ENCODE measurements around the gene PHF21A.

PHF21A gene

DNA sequence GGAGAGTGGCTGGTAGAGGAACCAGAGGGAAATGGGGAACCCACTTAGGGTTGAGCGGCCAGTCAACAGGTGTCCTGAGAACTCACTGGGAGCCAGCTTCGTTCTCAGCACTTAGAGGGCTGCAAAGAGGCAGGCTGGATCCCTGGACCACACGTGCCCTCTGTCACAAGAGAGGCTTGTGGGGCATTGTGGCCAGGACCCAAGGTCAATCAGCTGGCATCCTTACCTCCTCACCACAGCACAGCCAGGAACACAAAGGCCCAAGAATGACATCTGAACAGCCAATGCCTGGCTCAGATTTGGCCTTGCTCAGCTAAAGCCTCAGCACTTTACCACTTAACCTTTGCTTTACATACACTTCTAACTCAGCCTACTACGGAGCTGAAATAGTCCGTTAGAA is 228.4 kb downstream of the PHF21A start:
- no peak overlapping the region for H3K4me3 ChIP-seq (ENCODE audit: low read depth, low read length)
- TF ChIP-seq CTCF (IDR thresholded peaks at IDR 0.05; ENCODE audit: low read depth, low read length): no peak

DNA sequence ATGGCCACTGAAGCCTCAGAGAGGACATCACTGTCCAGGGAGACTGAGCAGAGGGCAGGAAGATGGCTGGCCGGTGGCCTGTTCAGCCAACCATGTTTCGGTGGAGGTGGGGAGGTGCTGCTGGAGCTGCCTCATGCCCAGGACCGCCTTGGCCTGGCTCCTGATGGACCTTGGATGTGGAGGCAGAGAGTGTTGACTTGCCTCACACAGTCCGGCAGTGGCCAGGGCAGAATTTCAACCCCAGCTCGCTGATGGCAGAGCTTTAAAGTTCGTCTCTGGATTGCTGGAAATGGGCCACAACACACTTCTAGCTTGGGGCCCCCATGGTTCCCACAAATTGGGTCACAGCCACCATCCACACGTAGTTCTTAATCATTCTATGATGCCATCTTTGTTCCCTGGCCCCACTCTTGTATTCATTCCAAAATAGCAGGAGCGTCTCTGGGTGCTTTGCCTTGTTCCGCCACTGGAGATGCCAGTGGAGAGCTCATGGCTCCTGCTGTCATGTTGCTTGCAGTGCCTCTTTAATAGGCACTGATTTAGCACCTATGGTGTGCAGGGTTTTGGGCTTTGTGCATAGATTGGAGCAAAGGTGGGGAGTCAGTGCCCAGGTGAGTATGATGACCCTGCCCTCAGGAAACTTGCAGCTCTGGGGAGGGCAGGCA is 230.2 kb downstream of the PHF21A start:
- TF ChIP-seq CTCF (IDR thresholded peaks at IDR 0.05; ENCODE audit: low read depth, low read length): no peak
- H3K4me3 ChIP-seq (ENCODE audit: low read depth, low read length): no peak overlapping the region

- no peak for TF ChIP-seq CTCF (IDR thresholded peaks at IDR 0.05; ENCODE audit: low read depth, low read length)
- no peak overlapping the region for H3K4me3 ChIP-seq (ENCODE audit: low read depth, low read length)
These were observed 231.3 kb downstream of the PHF21A start for GRCh38 chr11:45889966-45890365.

GRCh38 chr11:45889555-45889954 is 231.7 kb downstream of the PHF21A start:
- TF ChIP-seq CTCF (IDR thresholded peaks at IDR 0.05; ENCODE audit: low read depth, low read length): no peak
- H3K4me3 ChIP-seq (ENCODE audit: low read depth, low read length): no peak overlapping the region

DNA sequence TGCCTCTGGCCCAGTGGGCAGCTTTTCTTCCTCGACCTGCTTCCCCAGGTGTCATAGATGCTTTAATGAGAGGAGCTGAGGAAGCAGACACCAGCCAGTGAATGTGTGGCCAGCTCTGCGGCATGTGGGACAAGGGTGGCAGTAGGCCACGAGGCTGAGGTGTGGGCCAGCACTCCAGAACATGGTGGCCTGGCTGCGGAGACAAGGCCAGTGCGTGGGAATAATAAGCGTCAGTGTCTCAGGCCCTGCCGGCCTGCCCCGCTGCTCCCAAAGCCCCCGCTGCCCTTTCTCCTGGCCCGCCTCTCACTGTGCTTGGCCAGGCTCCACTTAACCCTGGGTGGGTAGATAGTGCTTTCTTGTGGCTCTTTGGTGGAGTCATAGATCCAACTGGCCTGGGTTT is 233.7 kb downstream of the PHF21A start:
- TF ChIP-seq CTCF (IDR thresholded peaks at IDR 0.05; ENCODE audit: low read depth, low read length): no peak
- H3K4me3 ChIP-seq (ENCODE audit: low read depth, low read length): no peak overlapping the region

GRCh38 chr11:45886816-45887520 is 234.3 kb downstream of the PHF21A start:
- H3K4me3 ChIP-seq (ENCODE audit: low read depth, low read length): no peak overlapping the region
- no peak for TF ChIP-seq CTCF (IDR thresholded peaks at IDR 0.05; ENCODE audit: low read depth, low read length)

DNA sequence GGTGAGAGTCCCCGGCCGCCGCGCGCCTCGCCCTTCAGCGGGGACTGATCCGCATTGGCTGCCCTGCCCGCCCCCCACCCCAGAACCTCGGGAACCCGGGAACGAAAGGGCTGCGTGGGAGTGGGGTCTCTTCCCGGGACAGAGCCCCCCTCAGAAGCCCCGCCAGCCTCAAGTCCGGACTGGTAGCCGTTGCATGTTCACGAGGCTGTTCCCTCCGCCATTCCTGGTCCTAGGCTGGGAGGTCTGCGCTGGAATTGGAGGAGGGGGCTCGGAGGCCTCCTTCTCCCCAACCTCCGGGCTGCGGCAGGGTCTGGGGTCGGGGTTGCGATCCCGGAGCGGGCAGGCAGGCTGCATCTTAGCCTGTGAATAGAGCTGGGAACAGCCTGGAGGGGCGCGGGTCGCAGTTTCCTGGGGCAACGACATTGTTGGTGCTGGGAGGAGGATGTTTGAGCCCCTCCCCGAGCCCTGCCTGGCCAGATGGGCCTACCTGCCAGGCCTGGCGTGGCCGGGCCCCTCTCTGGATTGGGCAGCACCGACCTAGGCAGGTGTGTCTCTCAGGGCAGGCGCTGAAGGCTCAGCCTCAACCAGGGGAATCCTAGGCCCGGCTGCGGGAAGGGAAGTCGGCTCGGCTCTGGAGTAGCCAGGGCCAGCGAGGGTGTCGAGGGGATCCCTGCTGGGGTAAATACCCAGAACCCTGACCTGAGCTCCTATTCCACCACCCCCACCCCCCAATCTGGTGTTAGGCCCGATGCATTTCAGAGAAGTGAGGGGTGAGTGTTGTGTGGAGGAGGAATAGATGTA is 235.1 kb downstream of the PHF21A start:
- TF ChIP-seq CTCF (IDR thresholded peaks at IDR 0.05; ENCODE audit: low read depth, low read length): no peak
- peak overlapping the region; percentile 54 for H3K4me3 ChIP-seq (ENCODE audit: low read depth, low read length)

Data from WI38 (cell line).